ENCODE data around the gene SEPTIN3.
"Not testable (repeated sequence)": the region's sequence is repeated elsewhere in the genome, so short reads cannot be mapped to it uniquely, and the experiment has no call there.

Gene SEPTIN3

GRCh38 chr22:41934284-41935014 lies 34.8 kb upstream of the SEPTIN3 start:
- H3K27me3 Mint-ChIP-seq, result no peaks in the 10 kb centered on the region
- peaks cover 13% of the 10 kb centered on the region for H3K36me3 Mint-ChIP-seq
- no peaks in the 10 kb centered on the region for H3K9me3 Mint-ChIP-seq
- H3K4me3 Mint-ChIP-seq, result peak overlapping the region; percentile 7
- peak overlapping the region; percentile 100 for H3K27ac Mint-ChIP-seq
- H3K4me1 Mint-ChIP-seq, result peaks cover 93% of the 10 kb centered on the region
- ATAC-seq, result no peak

- Mint-ChIP-seq H3K36me3 (peaks cover 15% of the 10 kb centered on the region), H3K4me1 (peaks cover 94% of the 10 kb centered on the region), H3K4me3 (no peak overlapping the region), H3K27me3 (no peaks in the 10 kb centered on the region), H3K27ac (peak overlapping the region; percentile 100), H3K9me3 (no peaks in the 10 kb centered on the region)
- no peak for ATAC-seq
Measured at GRCh38 chr22:41935015-41935351, 34.3 kb upstream of the SEPTIN3 start.

- H3K4me1 Mint-ChIP-seq, result peaks cover 94% of the 10 kb centered on the region
- peak overlapping the region; percentile 60 for H3K4me3 Mint-ChIP-seq
- H3K36me3 Mint-ChIP-seq, result peaks cover 15% of the 10 kb centered on the region
- peak overlapping the region; percentile 100 for H3K27ac Mint-ChIP-seq
- ATAC-seq, result no peak
- no peaks in the 10 kb centered on the region for H3K27me3 Mint-ChIP-seq
- no peaks in the 10 kb centered on the region for H3K9me3 Mint-ChIP-seq
Measured at GRCh38 chr22:41935509-41935908, 33.7 kb upstream of the SEPTIN3 start.

GRCh38 chr22:41936894-41937169 lies 32.4 kb upstream of the SEPTIN3 start:
- Mint-ChIP-seq H3K4me3 (peak overlapping the region; percentile 60), H3K27ac (peak overlapping the region; percentile 100), H3K36me3 (peaks cover 15% of the 10 kb centered on the region), H3K9me3 (no peaks in the 10 kb centered on the region), H3K27me3 (no peaks in the 10 kb centered on the region), H3K4me1 (peaks cover 95% of the 10 kb centered on the region)
- no peak for ATAC-seq

- Mint-ChIP-seq H3K36me3 (peaks cover 15% of the 10 kb centered on the region), H3K27ac (peak overlapping the region; percentile 100), H3K27me3 (no peaks in the 10 kb centered on the region), H3K4me1 (peaks cover 61% of the 10 kb centered on the region), H3K4me3 (peak overlapping the region; percentile 96), H3K9me3 (no peaks in the 10 kb centered on the region)
- peak; percentile 83 for ATAC-seq
Measured at GRCh38 chr22:41939981-41940831, 29.0 kb upstream of the SEPTIN3 start.

- ATAC-seq, result peak; percentile 72
- Mint-ChIP-seq H3K27me3 (peaks cover 5% of the 10 kb centered on the region), H3K27ac (peak overlapping the region; percentile 100), H3K4me1 (peaks cover 60% of the 10 kb centered on the region), H3K36me3 (peaks cover 21% of the 10 kb centered on the region), H3K9me3 (no peaks in the 10 kb centered on the region), H3K4me3 (peak overlapping the region; percentile 27)
Measured at GRCh38 chr22:41940832-41941765, 28.1 kb upstream of the SEPTIN3 start.

GRCh38 chr22:41943661-41944209 lies 25.5 kb upstream of the SEPTIN3 start:
- peak overlapping the region; percentile 13 for H3K27ac Mint-ChIP-seq
- no peak overlapping the region for H3K4me3 Mint-ChIP-seq
- H3K4me1 Mint-ChIP-seq, result peaks cover 58% of the 10 kb centered on the region

GRCh38 chr22:41946629-41947423 lies 22.4 kb upstream of the SEPTIN3 start, which contains the start of gene CENPM:
Gene CENPM, minus strand, starts transcription at chr22:41947152. Its CDS starts 76 bp downstream, at chr22:41947076.
- H3K27ac Mint-ChIP-seq, result peak within 1 kb of the TSS; percentile 79
- peak; percentile 97 for ATAC-seq
- H3K4me1 Mint-ChIP-seq, result peaks cover 61% of the 10 kb centered on the region
- H3K4me3 Mint-ChIP-seq, result peak within 1 kb of the TSS; percentile 90
- peaks cover 11% of the 10 kb centered on the region for H3K36me3 Mint-ChIP-seq
- H3K27me3 Mint-ChIP-seq, result peaks cover 5% of the 10 kb centered on the region
- H3K9me3 Mint-ChIP-seq, result no peaks in the 10 kb centered on the region

More at GRCh38 chr22:41943661-41944209, 25.5 kb upstream of the SEPTIN3 start:
- ATAC-seq, result no peak
- Mint-ChIP-seq H3K9me3 (no peaks in the 10 kb centered on the region), H3K27me3 (peaks cover 5% of the 10 kb centered on the region), H3K36me3 (peaks cover 17% of the 10 kb centered on the region)

GRCh38 chr22:41947424-41948080 lies 21.7 kb upstream of the SEPTIN3 start:
- no peak for ATAC-seq
- H3K27ac Mint-ChIP-seq, result peak overlapping the region; percentile 79
- H3K9me3 Mint-ChIP-seq, result no peaks in the 10 kb centered on the region

GRCh38 chr22:41948142-41948541 lies 21.1 kb upstream of the SEPTIN3 start:
- Mint-ChIP-seq H3K27ac (no peak overlapping the region), H3K4me1 (peaks cover 74% of the 10 kb centered on the region)
- ATAC-seq, result no peak

More at GRCh38 chr22:41947424-41948080, 21.7 kb upstream of the SEPTIN3 start:
- Mint-ChIP-seq H3K36me3 (peaks cover 11% of the 10 kb centered on the region), H3K4me3 (peak overlapping the region; percentile 90), H3K27me3 (peaks cover 5% of the 10 kb centered on the region), H3K4me1 (peaks cover 68% of the 10 kb centered on the region)

GRCh38 chr22:41948928-41949296 lies 20.3 kb upstream of the SEPTIN3 start:
- H3K27ac Mint-ChIP-seq, result peak overlapping the region; percentile 90
- peak overlapping the region; percentile 55 for H3K4me3 Mint-ChIP-seq
- not testable (repeated sequence) for H3K27me3 Mint-ChIP-seq, H3K36me3 Mint-ChIP-seq, ATAC-seq, H3K9me3 Mint-ChIP-seq
- peaks cover 78% of the 10 kb centered on the region for H3K4me1 Mint-ChIP-seq

More at GRCh38 chr22:41948142-41948541, 21.1 kb upstream of the SEPTIN3 start:
- Mint-ChIP-seq H3K27me3 (peaks cover 5% of the 10 kb centered on the region), H3K9me3 (no peaks in the 10 kb centered on the region), H3K36me3 (peaks cover 11% of the 10 kb centered on the region), H3K4me3 (no peak overlapping the region)

- peaks cover 78% of the 10 kb centered on the region for H3K4me1 Mint-ChIP-seq
- no peak for ATAC-seq
- H3K27me3 Mint-ChIP-seq, result peaks cover 5% of the 10 kb centered on the region
- H3K9me3 Mint-ChIP-seq, result no peaks in the 10 kb centered on the region
- H3K4me3 Mint-ChIP-seq, result peak overlapping the region; percentile 55
- H3K36me3 Mint-ChIP-seq, result peaks cover 5% of the 10 kb centered on the region
- H3K27ac Mint-ChIP-seq, result peak overlapping the region; percentile 90
Measured at GRCh38 chr22:41949297-41949965, 19.8 kb upstream of the SEPTIN3 start.

- no peaks in the 10 kb centered on the region for H3K36me3 Mint-ChIP-seq
- H3K27me3 Mint-ChIP-seq, result no peaks in the 10 kb centered on the region
- ATAC-seq, result peak; percentile 90
- H3K9me3 Mint-ChIP-seq, result no peaks in the 10 kb centered on the region
- H3K4me3 Mint-ChIP-seq, result no peak within 1 kb of the TSS
- H3K4me1 Mint-ChIP-seq, result peaks cover 62% of the 10 kb centered on the region
- peak within 1 kb of the TSS; percentile 50 for H3K27ac Mint-ChIP-seq
Measured at GRCh38 chr22:41951898-41952474, 17.3 kb upstream of the SEPTIN3 start, which contains the start of gene SMIM45. Gene SMIM45, plus strand, starts transcription at chr22:41952150.

All from stimulated activated memory B cell treated with anti-CD40 and anti-IgM and Interleukin-4, amounts not matched to agents 10 μg/mL and 1 μg/mL and 100 μg/mL, for 72 hours (primary cell).